Lung (tissue), 12 donors: Measurements from ENCODE around the gene ZNF841. TPM values are rescaled to one million over a fixed set of nuclear protein-coding genes. Genes with fewer than 3 reads are reported as not detected.

Experiments used
- ATAC-seq: fragments of 200-7000 bp; cut with Tn5 transposase; one replicate; pipeline ENCODE4 v1.9.1; 2020; ENCODE audit warnings: moderate number of reproducible peaks; ENCODE audit not compliant: insufficient read depth, low FRiP score
- DNase-seq, 3 donors: peaks; one replicate each; pipeline ENCODE4 v3.0.0-alpha.2; 2013 to 2017
- H3K27ac ChIP-seq, 2 donors: one replicate each; pipeline ENCODE4 v1.5.1; 2013; ENCODE audit warnings: mild to moderate bottlenecking in 2 of 2, moderate library complexity in 2 of 2, control low read depth in 1 of 2, inconsistent platforms in 1 of 2, low read depth in 1 of 2, low read length in 1 of 2
- H3K27me3 ChIP-seq, 3 donors: one replicate each; pipeline ENCODE4 v1.5.1; 2013; ENCODE audit warnings: low read length in 2 of 3; ENCODE audit not compliant: control insufficient read depth in 3 of 3, insufficient read depth in 3 of 3
- H3K36me3 ChIP-seq, 4 donors: one replicate each; pipeline ENCODE4 v1.5.1; 2013; ENCODE audit warnings: low read length in 4 of 4, mild to moderate bottlenecking in 1 of 4, moderate library complexity in 1 of 4; ENCODE audit not compliant: control insufficient read depth in 4 of 4, insufficient read depth in 4 of 4
- H3K4me1 ChIP-seq, 5 donors: one replicate each; pipeline ENCODE4 v1.5.1; 2013; ENCODE audit warnings: low read length in 5 of 5, mild to moderate bottlenecking in 2 of 5, moderate library complexity in 1 of 5; ENCODE audit not compliant: control insufficient read depth in 5 of 5, insufficient read depth in 5 of 5
- H3K4me3 ChIP-seq: one replicate; pipeline ENCODE4 v1.5.1; 2013; ENCODE audit warnings: mild to moderate bottlenecking, control low read depth, moderate library complexity
- H3K9ac ChIP-seq, 2 donors: one replicate each; pipeline ENCODE4 v1.5.1; 2013; ENCODE audit warnings: low read length in 2 of 2, control low read depth in 1 of 2; ENCODE audit not compliant: insufficient read depth in 1 of 2
- H3K9me3 ChIP-seq, 4 donors: one replicate each; pipeline ENCODE4 v1.5.1; 2013; ENCODE audit warnings: low read length in 3 of 4, mild to moderate bottlenecking in 1 of 4, moderate library complexity in 1 of 4; ENCODE audit not compliant: control insufficient read depth in 4 of 4, insufficient read depth in 3 of 4
- WGBS, 2 donors: extraction: QIAGEN DNeasy Blood & Tissue Kit; methylation state at CpG; one replicate each; pipeline ENCODE4 v1.1.7; 2013; 5-methylcytosine and 5-hydroxymethylcytosine counted together
- polyA plus RNA-seq, 2 donors: library from polyadenylated mRNA; stranded (reverse); fragments of 200-250 nt; gene quantifications; one replicate each; pipeline ENCODE4 v1.2.1, GENCODE V29; 2013
- total RNA-seq, 2 donors: library from RNA; depleted of rRNA in 1 of 2; stranded (reverse); fragments of >200 nt in 1 of 2; gene quantifications; one replicate each; pipeline ENCODE4 v1.2.1, GENCODE V29; 2014 to 2021
- TF ChIP-seq, protein P1 (sequence below): IDR thresholded peaks from 2 replicates; pipeline ENCODE4 v1.5.1; 2012; ENCODE audit warnings: mild to moderate bottlenecking; ENCODE audit errors: control extremely low read depth, extremely low read depth
- donor health status: control.
- donor health status: control.
- donor health status: Bipolar disorder and iron deficiency.
- donor health status: healthy.
- donor health status: DM: yes; HTN: yes; CAD: no.

The ZNF841 gene
- total and polyA plus RNA-seq, 4 donors = 5.5 to 30.4 (median 15.8) TPM

DNA sequence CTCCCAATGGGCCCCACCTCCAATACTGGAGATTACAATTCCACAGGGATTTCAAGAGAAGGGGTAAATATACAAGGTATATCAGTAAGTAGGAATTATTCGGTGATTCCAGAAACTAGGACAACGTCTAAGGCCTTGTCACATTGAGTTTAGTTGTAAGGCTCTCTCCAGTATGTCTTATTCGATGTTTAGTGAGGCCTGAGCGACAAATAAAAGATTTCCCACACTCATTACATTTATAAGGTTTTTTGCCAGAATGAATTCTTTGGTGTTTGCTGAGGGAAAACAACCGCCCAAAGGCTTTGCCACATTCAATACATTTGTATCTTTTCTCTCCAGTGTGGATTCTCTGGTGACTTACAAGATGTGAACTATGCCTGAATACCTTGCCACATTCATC lies 19.1 kb upstream of the ZNF841 start:
- H3K27ac ChIP-seq = no peak overlapping the region
- TF ChIP-seq, protein P1, sequence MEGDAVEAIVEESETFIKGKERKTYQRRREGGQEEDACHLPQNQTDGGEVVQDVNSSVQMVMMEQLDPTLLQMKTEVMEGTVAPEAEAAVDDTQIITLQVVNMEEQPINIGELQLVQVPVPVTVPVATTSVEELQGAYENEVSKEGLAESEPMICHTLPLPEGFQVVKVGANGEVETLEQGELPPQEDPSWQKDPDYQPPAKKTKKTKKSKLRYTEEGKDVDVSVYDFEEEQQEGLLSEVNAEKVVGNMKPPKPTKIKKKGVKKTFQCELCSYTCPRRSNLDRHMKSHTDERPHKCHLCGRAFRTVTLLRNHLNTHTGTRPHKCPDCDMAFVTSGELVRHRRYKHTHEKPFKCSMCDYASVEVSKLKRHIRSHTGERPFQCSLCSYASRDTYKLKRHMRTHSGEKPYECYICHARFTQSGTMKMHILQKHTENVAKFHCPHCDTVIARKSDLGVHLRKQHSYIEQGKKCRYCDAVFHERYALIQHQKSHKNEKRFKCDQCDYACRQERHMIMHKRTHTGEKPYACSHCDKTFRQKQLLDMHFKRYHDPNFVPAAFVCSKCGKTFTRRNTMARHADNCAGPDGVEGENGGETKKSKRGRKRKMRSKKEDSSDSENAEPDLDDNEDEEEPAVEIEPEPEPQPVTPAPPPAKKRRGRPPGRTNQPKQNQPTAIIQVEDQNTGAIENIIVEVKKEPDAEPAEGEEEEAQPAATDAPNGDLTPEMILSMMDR = no peak
- H3K4me1 ChIP-seq = no peaks in the 10 kb centered on the region
- no peaks in the 10 kb centered on the region for H3K27me3 ChIP-seq
- H3K9me3 ChIP-seq = peaks cover 37 to 75% (median 54%) of the 10 kb centered on the region in 4 donors
- no peak overlapping the region for H3K9ac ChIP-seq
- no peak overlapping the region for H3K4me3 ChIP-seq
- 99% methylated on average over 5 of the region's 5 CpGs for WGBS, 2 donors
- peaks cover 21 to 54% (median 46%) of the 10 kb centered on the region in 4 donors for H3K36me3 ChIP-seq
- ATAC-seq = no peak
- DNase-seq = no peak

DNA sequence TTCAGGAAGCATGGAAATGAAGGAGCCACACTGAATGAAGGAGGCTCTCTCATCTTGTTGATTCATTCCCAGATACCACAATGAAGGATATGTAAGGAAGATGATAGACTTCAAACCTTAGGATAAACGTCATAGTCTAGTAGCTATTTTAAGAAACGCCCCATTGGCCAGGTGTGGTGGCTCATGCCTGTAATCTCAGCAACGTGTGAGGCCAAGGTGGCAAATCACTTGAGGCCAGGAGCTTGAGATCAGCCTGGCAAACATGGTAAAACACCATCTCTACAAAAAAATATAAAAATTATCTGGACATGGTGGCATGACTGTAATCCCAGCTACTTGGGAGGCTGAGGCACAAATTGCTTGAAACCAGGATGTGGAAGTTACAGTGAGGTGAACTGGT lies 17.1 kb upstream of the ZNF841 start:
- no peak overlapping the region for H3K4me3 ChIP-seq
- H3K9me3 ChIP-seq = peaks cover 29 to 67% (median 41%) of the 10 kb centered on the region in 4 donors
- H3K27ac ChIP-seq = no peak overlapping the region
- H3K9ac ChIP-seq = no peak overlapping the region
- no peaks in the 10 kb centered on the region for H3K4me1 ChIP-seq
- WGBS, 2 donors = 81 to 93% methylated on average over 3 of the region's 3 CpGs
- no peaks in the 10 kb centered on the region for H3K27me3 ChIP-seq
- DNase-seq (no peak), ATAC-seq (no peak)
- TF ChIP-seq, protein P1 = no peak
- H3K36me3 ChIP-seq = peaks cover 14 to 34% (median 28%) of the 10 kb centered on the region in 4 donors

DNA sequence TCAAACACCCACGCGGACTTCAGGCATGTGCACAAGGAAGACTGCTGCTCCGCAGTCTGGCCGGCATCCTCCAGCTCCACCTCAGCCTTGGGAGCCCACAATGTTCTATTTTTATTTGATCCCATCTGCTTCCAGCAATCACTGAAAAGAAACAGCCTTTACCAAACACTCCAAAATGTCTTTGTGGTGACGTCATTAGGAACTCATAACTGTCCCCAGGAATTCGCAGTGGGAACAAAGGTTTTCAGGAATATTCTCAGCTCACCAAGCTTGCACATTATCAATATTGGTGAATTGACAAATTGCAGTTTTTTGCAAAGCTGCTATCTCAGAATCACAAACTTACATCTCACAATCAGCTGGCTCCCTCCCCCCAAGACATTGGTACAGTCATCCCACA lies 15.2 kb upstream of the ZNF841 start:
- Histone ChIP-seq H3K27me3 (no peaks in the 10 kb centered on the region), H3K9me3 (peaks cover 21 to 55% (median 34%) of the 10 kb centered on the region in 4 donors)

More for the DNA sequence above, 15.2 kb upstream of the ZNF841 start:
- TF ChIP-seq, protein P1 = no peak
- H3K9ac ChIP-seq = no peak overlapping the region
- ATAC-seq = no peak
- WGBS, 2 donors = 87 to 94% methylated on average over 6 of the region's 6 CpGs
- peaks cover 6 to 19% (median 14%) of the 10 kb centered on the region in 4 donors for H3K36me3 ChIP-seq
- no peak overlapping the region for H3K4me3 ChIP-seq
- H3K27ac ChIP-seq = no peak overlapping the region
- no peaks in the 10 kb centered on the region for H3K4me1 ChIP-seq
- no peak for DNase-seq
